Liver (tissue), 3 donors: Measurements from ENCODE around the gene MRFAP1.

Experiments used
- EGR1 ChIP-seq, 2 donors: IDR thresholded peaks; 2 replicates each; pipeline ENCODE4 v1.6.1; 2016 to 2018; ENCODE audit warnings: antibody characterized with exemption in 2 of 2, low read depth in 2 of 2
- FOXA1 ChIP-seq: IDR thresholded peaks from 2 replicates; pipeline ENCODE4 v1.6.1; 2016; ENCODE audit warnings: antibody characterized with exemption
- GABPA ChIP-seq, 2 donors: IDR thresholded peaks in 1 of 2; conservative IDR thresholded peaks in 1 of 2; 2 replicates each; pipeline ENCODE4 v1.6.1; 2016; ENCODE audit warnings: antibody characterized with exemption in 2 of 2, mild to moderate bottlenecking in 1 of 2, moderate library complexity in 1 of 2
- HNF4A ChIP-seq, 2 donors: conservative IDR thresholded peaks; 2 replicates each; pipeline ENCODE4 v1.6.1; 2016; ENCODE audit warnings: antibody characterized with exemption in 2 of 2, mild to moderate bottlenecking in 2 of 2
- JUND ChIP-seq, 2 donors: IDR thresholded peaks; 2 replicates each; pipeline ENCODE4 v1.6.1; 2016; ENCODE audit warnings: antibody characterized with exemption in 2 of 2
- RAD21 ChIP-seq, 2 donors: IDR thresholded peaks; 2 replicates each; pipeline ENCODE4 v1.6.1; 2016; ENCODE audit warnings: antibody characterized with exemption in 2 of 2, mild to moderate bottlenecking in 2 of 2
- YY1 ChIP-seq: IDR thresholded peaks from 2 replicates; pipeline ENCODE4 v1.6.1; 2016; ENCODE audit warnings: antibody characterized with exemption, mild to moderate bottlenecking
- TF ChIP-seq, protein P1 (sequence below): fragments of 150-350 bp; IDR thresholded peaks from 2 replicates; pipeline ENCODE4 v1.5.1; 2017; ENCODE audit warnings: improper control_type of control experiment, low read depth, low read length; ENCODE audit not compliant: missing input control
- TF ChIP-seq, protein P2 (sequence below): IDR thresholded peaks from 2 replicates; pipeline ENCODE4 v1.6.1; 2016; ENCODE audit warnings: antibody characterized with exemption
- TF ChIP-seq, protein P3 (sequence below): IDR thresholded peaks from 2 replicates; pipeline ENCODE4 v1.6.1; 2016; ENCODE audit warnings: antibody characterized with exemption
- TF ChIP-seq, protein P4 (sequence below): IDR thresholded peaks from 2 replicates; pipeline ENCODE4 v1.6.1; 2016; ENCODE audit warnings: antibody characterized with exemption, mild to moderate bottlenecking
- donor health status: healthy.
- donor health status: healthy.

DNA sequence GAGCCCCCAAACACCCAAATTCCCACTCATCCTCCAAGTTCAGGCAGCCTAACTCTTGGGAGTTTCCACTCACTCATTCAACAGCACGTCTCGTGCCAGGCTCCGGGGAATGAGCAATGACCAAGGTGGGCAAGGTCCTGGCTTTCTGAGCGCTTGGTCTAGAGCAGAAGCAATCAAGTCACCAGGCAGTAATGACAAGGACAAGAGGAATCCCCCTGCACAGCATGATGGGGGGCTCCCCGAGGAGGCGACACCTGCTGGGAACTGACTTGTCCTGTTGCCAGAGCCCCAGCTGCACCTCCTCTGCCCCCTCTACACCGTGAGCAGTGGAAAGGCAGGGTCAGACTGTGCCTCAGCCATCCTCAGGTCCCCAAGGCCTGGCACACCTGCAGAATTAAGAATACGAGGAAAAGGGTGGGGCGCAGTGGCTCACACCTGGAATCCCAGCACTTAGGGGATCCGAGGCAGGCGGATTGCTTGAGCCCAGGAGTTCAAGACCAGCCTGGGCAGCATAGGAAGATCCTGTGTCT lies 25.7 kb upstream of the MRFAP1 start:
- TF ChIP-seq, protein P1, sequence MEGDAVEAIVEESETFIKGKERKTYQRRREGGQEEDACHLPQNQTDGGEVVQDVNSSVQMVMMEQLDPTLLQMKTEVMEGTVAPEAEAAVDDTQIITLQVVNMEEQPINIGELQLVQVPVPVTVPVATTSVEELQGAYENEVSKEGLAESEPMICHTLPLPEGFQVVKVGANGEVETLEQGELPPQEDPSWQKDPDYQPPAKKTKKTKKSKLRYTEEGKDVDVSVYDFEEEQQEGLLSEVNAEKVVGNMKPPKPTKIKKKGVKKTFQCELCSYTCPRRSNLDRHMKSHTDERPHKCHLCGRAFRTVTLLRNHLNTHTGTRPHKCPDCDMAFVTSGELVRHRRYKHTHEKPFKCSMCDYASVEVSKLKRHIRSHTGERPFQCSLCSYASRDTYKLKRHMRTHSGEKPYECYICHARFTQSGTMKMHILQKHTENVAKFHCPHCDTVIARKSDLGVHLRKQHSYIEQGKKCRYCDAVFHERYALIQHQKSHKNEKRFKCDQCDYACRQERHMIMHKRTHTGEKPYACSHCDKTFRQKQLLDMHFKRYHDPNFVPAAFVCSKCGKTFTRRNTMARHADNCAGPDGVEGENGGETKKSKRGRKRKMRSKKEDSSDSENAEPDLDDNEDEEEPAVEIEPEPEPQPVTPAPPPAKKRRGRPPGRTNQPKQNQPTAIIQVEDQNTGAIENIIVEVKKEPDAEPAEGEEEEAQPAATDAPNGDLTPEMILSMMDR, result no peak
- TF ChIP-seq, protein P2, sequence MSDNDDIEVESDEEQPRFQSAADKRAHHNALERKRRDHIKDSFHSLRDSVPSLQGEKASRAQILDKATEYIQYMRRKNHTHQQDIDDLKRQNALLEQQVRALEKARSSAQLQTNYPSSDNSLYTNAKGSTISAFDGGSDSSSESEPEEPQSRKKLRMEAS, result no peak
- no peak for TF ChIP-seq EGR1 (IDR thresholded peaks at IDR 0.05; ENCODE audit: low read depth in 2 of 2)
- no peak for TF ChIP-seq YY1
- no peak for TF ChIP-seq FOXA1
- TF ChIP-seq JUND (IDR thresholded peaks at IDR 0.05), result no peak
- TF ChIP-seq, protein P3, sequence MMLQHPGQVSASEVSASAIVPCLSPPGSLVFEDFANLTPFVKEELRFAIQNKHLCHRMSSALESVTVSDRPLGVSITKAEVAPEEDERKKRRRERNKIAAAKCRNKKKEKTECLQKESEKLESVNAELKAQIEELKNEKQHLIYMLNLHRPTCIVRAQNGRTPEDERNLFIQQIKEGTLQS, result no peak
- TF ChIP-seq GABPA (IDR thresholded peaks at IDR 0.05 in 1 of 2, conservative IDR thresholded peaks at IDR 0.05 in 1 of 2), result no peak
- TF ChIP-seq RAD21 (IDR thresholded peaks at IDR 0.05), result no peak
- TF ChIP-seq, protein P4, sequence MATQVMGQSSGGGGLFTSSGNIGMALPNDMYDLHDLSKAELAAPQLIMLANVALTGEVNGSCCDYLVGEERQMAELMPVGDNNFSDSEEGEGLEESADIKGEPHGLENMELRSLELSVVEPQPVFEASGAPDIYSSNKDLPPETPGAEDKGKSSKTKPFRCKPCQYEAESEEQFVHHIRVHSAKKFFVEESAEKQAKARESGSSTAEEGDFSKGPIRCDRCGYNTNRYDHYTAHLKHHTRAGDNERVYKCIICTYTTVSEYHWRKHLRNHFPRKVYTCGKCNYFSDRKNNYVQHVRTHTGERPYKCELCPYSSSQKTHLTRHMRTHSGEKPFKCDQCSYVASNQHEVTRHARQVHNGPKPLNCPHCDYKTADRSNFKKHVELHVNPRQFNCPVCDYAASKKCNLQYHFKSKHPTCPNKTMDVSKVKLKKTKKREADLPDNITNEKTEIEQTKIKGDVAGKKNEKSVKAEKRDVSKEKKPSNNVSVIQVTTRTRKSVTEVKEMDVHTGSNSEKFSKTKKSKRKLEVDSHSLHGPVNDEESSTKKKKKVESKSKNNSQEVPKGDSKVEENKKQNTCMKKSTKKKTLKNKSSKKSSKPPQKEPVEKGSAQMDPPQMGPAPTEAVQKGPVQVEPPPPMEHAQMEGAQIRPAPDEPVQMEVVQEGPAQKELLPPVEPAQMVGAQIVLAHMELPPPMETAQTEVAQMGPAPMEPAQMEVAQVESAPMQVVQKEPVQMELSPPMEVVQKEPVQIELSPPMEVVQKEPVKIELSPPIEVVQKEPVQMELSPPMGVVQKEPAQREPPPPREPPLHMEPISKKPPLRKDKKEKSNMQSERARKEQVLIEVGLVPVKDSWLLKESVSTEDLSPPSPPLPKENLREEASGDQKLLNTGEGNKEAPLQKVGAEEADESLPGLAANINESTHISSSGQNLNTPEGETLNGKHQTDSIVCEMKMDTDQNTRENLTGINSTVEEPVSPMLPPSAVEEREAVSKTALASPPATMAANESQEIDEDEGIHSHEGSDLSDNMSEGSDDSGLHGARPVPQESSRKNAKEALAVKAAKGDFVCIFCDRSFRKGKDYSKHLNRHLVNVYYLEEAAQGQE, result no peak
- TF ChIP-seq HNF4A (conservative IDR thresholded peaks at IDR 0.05), result no peak
